GM18511 (cell line): ENCODE data around the gene AKT3.

ENCODE experiments used
- ATAC-seq: cut with Tn5 transposase; IDR thresholded peaks from one replicate; pipeline ENCODE4 v1.9.1; 2021; ENCODE audit warnings: mild to moderate bottlenecking, moderate library complexity; ENCODE audit not compliant: unreplicated experiment

The AKT3 gene

GRCh38 chr1:243493156-243494129 is 356.6 kb downstream of the AKT3 start:
- no peak for ATAC-seq

GRCh38 chr1:243490748-243491686 is 359.0 kb downstream of the AKT3 start:
- no peak for ATAC-seq

- no peak for ATAC-seq
Measured at GRCh38 chr1:243489681-243490546, 360.1 kb downstream of the AKT3 start.

GRCh38 chr1:243489158-243489527 is 360.9 kb downstream of the AKT3 start:
- ATAC-seq: no peak

- ATAC-seq: no peak
Measured at GRCh38 chr1:243488459-243489157, 361.4 kb downstream of the AKT3 start.

GRCh38 chr1:243487649-243488227 is 362.3 kb downstream of the AKT3 start:
- ATAC-seq: no peak

GRCh38 chr1:243487036-243487648 is 362.9 kb downstream of the AKT3 start:
- ATAC-seq: no peak

GRCh38 chr1:243483952-243484351 is 366.1 kb downstream of the AKT3 start:
- ATAC-seq: no peak

GRCh38 chr1:243483071-243483771 is 366.8 kb downstream of the AKT3 start:
- ATAC-seq: peak; percentile 31

- ATAC-seq: peak; percentile 47
Measured at GRCh38 chr1:243482141-243483022, 367.7 kb downstream of the AKT3 start.

GRCh38 chr1:243481101-243481500 is 368.9 kb downstream of the AKT3 start:
- ATAC-seq: no peak

- no peak for ATAC-seq
Measured at GRCh38 chr1:243477731-243478290, 372.2 kb downstream of the AKT3 start.

GRCh38 chr1:243475966-243476365 is 374.1 kb downstream of the AKT3 start:
- no peak for ATAC-seq

GRCh38 chr1:243474906-243475305 is 375.1 kb downstream of the AKT3 start:
- ATAC-seq: no peak

GRCh38 chr1:243474136-243474881 is 375.7 kb downstream of the AKT3 start:
- ATAC-seq: no peak
